Caki2 (cell line): Measurements from ENCODE around the gene GSTP1. TPM values are rescaled to one million over a fixed set of nuclear protein-coding genes. Genes with fewer than 3 reads are reported as not detected.
"Not testable (repeated sequence)": the region's sequence is repeated elsewhere in the genome, so short reads cannot be mapped to it uniquely, and the experiment has no call there.

ENCODE experiments used
- DNase-seq: peaks from one replicate; pipeline ENCODE4 v3.0.0-alpha.2; 2015; ENCODE audit warnings: low read depth
- in situ Hi-C: cut with HindIII; loops from 2 replicates; pipeline ENCODE4 v1.10.0; 2016; ENCODE audit warnings: low sequenced_read_pairs, low pct_unique_long_range_greater_than_20kb, mixed read lengths
- total RNA-seq: library from RNA; depleted of rRNA; stranded (reverse); fragments of >200 nt; shearing (Covaris generic); gene quantifications from 2 replicates; pipeline ENCODE4 v1.2.3, GENCODE V29; 2014; ENCODE audit warnings: low replicate concordance

GSTP1 gene
- total RNA-seq, 1 experiment from 2014 or later = not detected

GRCh38 chr11:67622905-67623304 is 39.3 kb downstream of the GSTP1 start:
- in situ Hi-C loops = not testable (repeated sequence)

DNA sequence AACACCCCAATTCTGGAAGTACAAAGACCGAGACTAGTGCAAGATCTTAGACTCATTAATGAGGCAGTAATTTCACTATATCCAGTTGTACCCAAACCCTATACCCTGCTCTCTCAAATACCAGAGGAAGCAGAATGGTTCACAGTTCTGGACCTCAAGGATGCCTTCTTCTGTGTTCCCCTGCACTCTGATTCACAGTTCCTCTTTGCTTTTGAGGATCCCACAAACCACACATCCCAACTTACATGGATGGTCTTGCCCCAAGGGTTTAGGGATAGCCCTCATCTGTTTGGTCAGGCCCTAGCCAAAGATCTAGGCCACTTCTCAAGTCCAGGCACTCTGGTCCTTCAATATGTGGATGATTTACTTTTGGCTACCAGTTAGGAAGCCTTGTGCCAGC is 40.2 kb downstream of the GSTP1 start:
- in situ Hi-C loops, DNase-seq: not testable (repeated sequence)

More at GRCh38 chr11:67622905-67623304, 39.3 kb downstream of the GSTP1 start:
- not testable (repeated sequence) for DNase-seq

GRCh38 chr11:67626131-67626833 is 42.7 kb downstream of the GSTP1 start:
- in situ Hi-C loops, DNase-seq: not testable (repeated sequence)

DNA sequence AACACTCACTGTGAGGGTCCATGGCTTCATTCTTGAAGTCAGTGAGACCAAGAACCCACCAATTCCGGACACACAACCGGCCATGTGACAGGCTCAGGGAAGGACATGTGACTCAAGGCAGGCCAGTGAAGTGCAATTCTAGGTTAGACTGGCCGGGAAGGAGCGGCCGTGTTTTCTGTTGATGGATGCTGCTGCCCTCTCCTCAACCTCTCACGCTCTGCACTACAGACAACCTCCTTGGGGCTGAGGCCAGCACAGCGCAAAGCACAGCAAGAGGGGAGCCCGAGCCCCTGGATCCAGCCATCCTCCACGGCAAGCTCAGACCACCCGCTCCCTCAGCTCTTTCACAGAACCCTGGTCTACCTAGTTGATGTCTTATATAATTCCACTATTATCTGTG is 43.4 kb downstream of the GSTP1 start:
- DNase-seq = no peak
- in situ Hi-C loops = no loop called here

GRCh38 chr11:67627441-67627811 is 43.8 kb downstream of the GSTP1 start:
- in situ Hi-C loops = no loop called here
- no peak for DNase-seq

- DNase-seq = no peak
- in situ Hi-C loops = no loop called here
These were observed 44.4 kb downstream of the GSTP1 start for GRCh38 chr11:67627812-67628624.

DNA sequence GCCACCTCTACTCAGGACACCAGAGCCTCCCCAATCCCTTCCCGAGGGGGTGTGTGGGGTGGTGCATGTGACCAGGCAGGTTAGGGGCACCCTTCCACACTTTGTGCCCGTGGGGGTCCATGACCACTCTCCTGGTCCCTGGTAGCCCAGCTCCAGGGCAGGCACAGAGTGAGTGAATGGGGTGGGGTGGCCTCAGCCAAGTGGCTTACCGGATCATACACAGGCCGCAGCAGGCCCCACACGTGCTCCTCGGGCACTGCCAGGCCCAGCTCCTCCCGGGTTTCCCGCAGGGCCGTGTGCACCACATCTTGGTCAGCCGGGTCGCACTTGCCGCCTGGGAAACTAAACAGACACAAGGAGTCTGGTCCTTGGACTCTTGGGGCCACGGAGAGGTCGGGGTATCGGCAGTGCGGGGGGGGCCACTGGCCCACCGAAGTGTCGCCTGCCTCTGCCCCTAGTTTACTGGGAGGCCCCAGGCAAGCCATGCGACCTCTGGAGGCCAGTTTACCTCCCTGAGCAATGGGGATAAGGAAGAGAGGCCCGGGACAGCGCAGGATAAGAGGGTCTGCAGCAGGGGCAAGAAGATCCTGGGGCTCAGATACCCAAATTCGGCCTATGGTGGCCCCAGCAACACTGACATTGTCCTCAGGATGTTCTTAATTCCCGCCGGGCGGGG is 45.2 kb downstream of the GSTP1 start:
- no peak for DNase-seq
- in situ Hi-C loops = no loop called here

DNA sequence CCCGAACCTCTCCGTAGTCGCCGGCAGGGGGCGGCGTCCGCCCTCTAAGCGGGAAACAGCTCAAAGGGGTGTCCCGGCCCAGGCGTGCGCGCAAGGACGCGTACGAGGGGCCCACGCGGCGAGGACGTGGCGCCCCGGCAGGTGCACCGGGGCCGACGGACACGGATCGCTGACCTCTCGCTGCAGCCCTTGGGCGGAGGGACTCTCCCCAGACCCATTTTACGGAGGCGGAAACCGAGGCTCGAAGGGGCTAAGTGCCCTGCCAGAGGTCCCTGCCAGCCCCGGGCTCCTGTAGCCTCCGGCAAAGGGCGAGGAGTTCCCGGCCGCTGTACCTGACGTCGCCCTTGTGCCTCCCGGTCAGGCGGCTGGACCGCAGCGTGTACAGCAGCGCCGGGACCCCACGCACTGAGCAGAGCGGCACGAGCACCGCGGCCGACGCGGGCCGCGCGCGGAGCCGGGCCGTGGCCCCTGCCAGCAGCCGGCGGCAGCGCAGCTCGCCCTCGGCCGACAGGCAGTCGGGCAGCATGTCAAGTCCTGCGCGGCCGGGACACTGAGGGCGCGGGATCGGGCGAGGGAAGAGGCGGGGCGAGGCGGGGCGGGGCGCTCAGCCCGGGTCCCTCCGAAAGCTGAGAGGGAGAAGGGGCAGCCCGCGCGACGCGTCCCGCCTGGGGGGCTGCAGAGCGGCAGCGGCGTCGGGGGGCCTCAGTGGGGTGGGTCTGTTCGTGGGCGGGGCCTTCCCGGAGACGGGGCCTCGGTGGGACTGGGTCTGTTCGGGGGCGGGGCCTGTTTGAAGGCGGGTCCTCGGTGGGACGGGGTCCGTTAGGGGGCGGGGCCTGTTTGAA is 46.0 kb downstream of the GSTP1 start, which contains the start of gene NUDT8:
TSS of gene NUDT8 (minus strand) at position 552 of the 842 bp plus-strand sequence. CDS start at position 526, 26 bp downstream.
- in situ Hi-C loops = no loop called here
- peak; percentile 80 for DNase-seq

- peak; percentile 89 for DNase-seq
- in situ Hi-C loops = no loop called here
These were observed 46.8 kb downstream of the GSTP1 start for GRCh38 chr11:67630228-67630942.

DNA sequence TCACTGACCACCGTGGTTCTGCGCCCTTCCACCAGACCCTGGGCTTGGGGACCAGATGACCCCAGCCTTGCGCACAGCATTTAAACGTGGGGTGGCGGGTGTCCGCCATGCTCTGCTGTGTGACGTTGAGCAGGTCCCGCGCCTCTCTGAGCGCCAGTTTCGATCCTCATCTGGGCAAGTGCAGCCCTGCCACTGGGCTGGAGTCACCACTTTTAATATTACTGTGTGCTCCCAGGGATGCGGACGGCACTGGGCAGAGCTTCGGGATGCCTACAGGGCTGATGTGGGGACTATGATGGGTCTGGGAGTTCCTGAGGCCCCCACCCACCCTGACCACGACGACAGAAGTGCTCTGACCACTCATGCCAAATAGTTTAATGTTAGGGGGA is 47.3 kb downstream of the GSTP1 start:
- in situ Hi-C loops = no loop called here
- DNase-seq = no peak

DNA sequence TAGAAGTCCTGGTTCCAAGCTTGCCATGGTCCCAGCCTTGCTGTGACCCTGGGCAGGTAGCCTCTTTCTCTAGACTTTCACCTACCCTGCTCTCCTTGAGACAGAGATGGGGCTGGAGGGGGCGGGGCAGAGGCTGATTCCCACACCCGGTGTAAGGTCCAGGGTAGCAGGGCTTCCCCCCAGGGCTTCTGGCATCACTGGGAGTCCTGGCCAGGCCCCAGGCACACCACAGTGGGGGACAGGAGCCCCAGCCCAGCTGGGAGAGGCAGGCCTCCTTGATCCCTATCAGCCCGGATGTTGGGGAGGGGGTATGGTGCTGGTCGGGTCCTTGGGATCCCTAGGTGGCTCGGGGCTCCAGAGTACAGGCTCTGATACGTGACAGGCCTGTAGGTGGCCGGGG is 47.8 kb downstream of the GSTP1 start:
- in situ Hi-C loops = no loop called here
- no peak for DNase-seq

DNA sequence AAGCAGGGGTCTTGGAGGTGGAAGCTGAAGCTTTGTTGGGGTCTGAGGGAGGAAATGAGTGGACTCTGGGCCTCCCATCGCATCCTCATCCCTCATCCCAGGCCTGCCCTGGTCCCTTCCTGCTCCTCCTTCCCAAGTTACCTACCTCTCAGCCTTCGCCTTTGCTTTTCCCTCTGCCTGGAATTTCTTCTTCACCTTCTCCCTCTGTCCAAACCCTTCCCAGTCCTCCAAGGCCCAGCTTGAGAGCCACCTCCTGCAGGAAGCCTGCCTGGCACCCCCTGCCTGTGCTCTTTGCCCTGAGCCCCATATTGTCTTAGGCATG is 48.2 kb downstream of the GSTP1 start:
- no peak for DNase-seq
- in situ Hi-C loops = no loop called here

DNA sequence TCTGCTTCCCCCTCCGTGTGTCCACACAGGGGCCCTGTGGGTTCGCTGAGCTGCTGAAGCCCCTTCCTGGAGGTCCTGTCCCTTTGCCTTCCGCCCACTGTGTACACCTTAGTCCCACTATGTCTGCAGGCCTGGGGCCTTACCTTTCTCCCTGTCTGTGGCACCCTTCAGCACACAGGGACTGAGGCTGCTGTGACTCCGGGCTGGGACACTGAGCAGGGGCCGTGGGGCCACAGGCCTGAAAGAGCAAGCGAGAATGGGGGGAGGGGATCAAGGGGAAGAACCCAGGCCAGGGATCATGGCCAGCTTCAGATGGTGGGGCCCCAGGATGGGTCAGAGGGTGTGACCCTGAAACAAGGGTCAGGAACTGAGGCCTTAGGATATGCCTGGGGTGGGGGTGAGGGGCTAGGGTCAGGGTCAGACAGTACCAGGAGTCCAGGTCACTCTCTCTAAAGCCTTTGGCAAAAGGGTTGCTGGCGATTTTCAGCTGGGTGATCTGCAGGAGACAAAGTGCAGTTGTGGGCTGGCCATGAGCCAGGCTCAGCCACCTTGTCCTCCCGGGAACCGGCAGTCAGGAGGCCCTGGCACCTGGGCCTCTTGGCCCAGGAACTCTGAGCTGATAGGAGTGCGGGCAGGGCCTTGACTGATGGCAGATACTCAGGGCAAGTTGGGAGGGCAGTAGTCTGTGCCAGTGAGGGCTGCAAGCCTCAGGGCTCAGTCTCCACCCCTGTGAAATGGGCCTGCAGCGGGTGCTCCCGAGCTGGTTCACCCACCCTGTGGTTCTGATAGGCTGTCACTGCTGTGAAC is 48.8 kb downstream of the GSTP1 start:
- in situ Hi-C loops = no loop called here
- DNase-seq = no peak

DNA sequence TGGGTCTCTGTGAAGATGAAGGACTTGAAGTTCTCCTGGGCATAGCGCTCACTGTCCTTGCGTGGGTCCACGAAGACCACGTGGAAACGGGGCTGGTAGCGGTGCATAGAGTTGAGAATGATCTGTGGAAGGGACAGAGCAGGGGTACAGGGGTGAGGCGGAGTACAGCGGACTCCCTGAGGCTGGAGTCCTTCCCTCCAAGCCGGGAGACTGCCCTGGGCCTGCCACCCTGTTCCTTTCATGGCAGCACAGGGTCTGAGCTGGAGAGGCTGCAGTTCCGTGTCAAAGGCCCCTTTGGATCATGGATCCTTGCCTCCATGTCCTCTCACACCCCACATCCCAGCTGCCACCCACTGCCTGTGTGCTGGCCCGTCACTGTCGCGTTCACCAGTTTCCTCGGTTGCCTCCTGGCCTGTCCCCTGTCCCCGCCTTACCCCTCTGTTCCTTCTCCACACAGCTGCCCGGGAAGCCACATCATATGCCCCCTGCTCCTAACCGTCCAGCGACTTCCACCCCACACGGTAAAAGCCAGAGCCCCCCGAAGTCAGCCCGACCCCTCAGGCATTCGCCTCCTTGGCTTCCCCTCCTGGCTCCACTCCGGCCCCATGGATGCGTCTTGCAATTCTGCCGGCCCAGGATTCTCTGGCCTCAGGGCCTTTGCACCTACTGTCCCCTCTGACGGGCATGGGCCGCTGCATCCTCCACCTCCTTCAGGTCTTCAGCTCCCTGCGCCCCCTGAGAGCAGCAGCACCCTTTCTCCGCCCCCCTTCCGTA is 49.6 kb downstream of the GSTP1 start:
- DNase-seq = no peak
- in situ Hi-C loops = no loop called here

- no peak for DNase-seq
- in situ Hi-C loops = no loop called here
These were observed 50.2 kb downstream of the GSTP1 start for GRCh38 chr11:67633758-67634365.
